RWPE1 (cell line): ENCODE data around the gene ASPHD1.

Experiments
- CTCF ChIA-PET: fragments of 350-600 bp; sonication (Branson Sonifier 250); formaldehyde crosslinking; extraction: SDS; loops from one replicate; lab custom pipeline; 2021; lab: Yijun Ruan, JAX
- POLR2A ChIA-PET: fragments of 400-600 bp; formaldehyde crosslinking; extraction: SDS; loops from one replicate; lab custom pipeline; 2020; ENCODE audit warnings: antibody characterized with exemption; ENCODE audit not compliant: low non-redundant PET; lab: Yijun Ruan, JAX
- DNase-seq: peaks from one replicate; pipeline ENCODE4 v3.0.0; 2012; ENCODE audit warnings: low spot score
- H3K27ac ChIP-seq: fragments of 450-650 bp; 2 replicates; pipeline ENCODE4 v1.5.1; 2017
- TF ChIP-seq, protein P1 (sequence below): fragments of 450-650 bp; conservative IDR thresholded peaks from 2 replicates; pipeline ENCODE4 v1.5.1; 2017; ENCODE audit warnings: low read depth, mild to moderate bottlenecking

ASPHD1 gene

DNA sequence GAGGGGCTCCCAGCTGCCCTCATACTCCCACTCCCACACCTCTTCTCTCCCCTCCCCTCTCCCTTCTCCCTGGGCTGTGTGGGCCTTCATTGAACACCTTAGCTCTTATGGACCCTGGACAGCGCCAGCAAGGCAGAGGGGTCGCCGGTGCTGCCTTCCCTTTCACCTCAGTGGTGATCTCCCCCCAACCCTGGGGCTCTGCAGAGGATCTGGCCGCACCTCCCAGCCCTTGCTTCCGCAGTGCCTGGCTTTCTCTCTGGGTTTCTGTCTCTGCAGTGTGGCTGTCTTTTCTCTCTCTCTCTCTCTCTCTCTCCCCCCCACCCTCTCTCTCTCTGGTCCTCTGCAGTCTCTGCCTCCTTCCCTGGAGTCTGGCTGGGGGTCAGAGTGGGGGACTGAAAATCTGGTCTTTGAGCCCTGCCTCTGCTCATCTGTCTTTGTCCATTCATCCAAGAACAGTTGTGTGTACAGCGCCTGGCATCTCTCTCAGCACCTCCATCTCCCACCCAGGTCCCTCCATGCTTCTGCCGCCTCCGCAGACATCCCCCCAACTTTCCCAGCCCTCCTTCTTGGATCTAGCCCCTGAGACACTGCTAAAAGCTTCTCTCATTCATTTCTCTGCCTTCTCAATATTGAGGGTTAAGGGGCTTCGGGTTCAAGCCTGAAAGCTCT, 2.0 kb upstream of the ASPHD1 start:
- CTCF ChIA-PET = interaction anchor here (1.1 kb wide), 1 partner anchor 156 kb away, joined by 6 read pairs; no protein-coding TSS in a partner anchor
- peak overlapping the region; percentile 80 for H3K27ac ChIP-seq
- TF ChIP-seq, protein P1, sequence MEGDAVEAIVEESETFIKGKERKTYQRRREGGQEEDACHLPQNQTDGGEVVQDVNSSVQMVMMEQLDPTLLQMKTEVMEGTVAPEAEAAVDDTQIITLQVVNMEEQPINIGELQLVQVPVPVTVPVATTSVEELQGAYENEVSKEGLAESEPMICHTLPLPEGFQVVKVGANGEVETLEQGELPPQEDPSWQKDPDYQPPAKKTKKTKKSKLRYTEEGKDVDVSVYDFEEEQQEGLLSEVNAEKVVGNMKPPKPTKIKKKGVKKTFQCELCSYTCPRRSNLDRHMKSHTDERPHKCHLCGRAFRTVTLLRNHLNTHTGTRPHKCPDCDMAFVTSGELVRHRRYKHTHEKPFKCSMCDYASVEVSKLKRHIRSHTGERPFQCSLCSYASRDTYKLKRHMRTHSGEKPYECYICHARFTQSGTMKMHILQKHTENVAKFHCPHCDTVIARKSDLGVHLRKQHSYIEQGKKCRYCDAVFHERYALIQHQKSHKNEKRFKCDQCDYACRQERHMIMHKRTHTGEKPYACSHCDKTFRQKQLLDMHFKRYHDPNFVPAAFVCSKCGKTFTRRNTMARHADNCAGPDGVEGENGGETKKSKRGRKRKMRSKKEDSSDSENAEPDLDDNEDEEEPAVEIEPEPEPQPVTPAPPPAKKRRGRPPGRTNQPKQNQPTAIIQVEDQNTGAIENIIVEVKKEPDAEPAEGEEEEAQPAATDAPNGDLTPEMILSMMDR = no peak

DNA sequence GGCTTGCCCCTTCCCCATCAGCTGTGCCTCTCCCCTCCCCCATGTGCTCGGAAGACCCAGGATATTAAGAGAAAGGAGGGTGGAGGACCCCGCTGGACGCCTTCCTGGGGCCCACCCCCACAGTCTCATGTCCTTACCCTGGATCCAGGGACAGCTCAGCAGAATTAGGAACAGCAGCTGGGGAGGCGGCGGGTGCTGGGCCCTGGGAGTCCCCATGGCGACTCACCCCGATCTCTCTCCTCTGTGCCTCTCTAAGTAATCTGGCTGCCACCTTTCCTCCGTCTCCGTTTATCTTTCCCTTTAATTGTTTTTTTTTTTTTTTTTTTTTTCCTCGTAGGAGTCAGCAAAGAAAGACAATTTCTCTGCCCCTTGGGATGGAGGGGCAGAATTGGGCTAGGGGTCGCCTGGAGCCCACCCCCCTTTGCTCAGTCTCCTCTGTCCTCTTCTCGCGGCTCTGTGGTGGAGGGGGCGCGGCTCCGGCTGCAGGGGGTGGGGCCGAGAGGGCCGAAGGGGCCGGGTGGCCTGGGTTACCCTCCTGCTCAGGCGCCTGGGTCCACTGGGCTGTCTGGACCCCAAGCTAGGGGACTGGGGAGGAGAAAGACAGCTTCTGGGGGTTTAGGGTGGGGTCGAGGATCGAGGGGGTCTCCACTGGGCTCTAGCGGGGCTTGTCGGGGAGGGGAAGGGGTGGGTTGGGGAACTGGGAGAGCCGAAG, 1.3 kb upstream of the ASPHD1 start:
- H3K27ac ChIP-seq = peak overlapping the region; percentile 80
- POLR2A ChIA-PET = interaction anchor here (0.5 to 0.6 kb wide), 3 partner anchors 12 to 133 kb away, joined by 3 to 5 read pairs (median 4); no protein-coding TSS in a partner anchor
- TF ChIP-seq, protein P1 = no peak
- CTCF ChIA-PET = interaction anchor here (0.5 to 1.1 kb wide), 4 partner anchors 25 to 169 kb away, joined by 3 to 6 read pairs (median 4); no protein-coding TSS in a partner anchor
- peak; percentile 62 for DNase-seq

More for the DNA sequence above, 2.0 kb upstream of the ASPHD1 start:
- POLR2A ChIA-PET = no interaction called here
- no peak for DNase-seq

DNA sequence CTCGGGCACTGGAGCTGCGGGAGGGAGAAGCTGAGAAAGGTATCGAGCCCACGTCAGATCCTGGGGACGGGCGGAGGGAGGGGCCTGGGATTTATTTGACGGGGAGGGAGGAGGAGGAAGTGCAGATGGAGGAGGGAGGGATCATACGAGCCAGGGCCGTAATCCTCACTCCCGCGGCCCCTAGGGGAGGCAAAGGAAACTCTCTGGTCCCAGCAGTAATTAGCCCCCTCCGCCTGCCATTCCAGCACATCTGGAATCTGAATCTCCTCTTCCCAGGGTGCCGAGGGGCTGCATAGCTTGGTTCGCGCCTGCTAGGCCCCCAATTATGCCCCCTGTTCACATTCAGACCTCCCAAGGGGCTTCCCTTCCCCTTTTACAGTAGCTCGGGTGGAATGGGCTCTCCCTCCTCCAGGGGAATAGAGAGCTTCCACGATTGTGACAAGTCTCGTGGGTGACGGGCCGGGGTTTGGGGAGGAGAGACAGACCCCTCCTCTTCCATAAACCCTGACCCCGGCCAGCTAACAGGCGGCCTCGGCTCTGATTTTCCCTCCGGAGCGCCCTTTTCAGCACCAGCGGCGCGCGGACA, 679 bp upstream of the ASPHD1 start, which contains the start of gene SEZ6L2:
Gene SEZ6L2 (minus strand): TSS at position 35 of the 586 bp plus-strand sequence. CDS start 531 bp downstream, outside the sequence.
- peak within 1 kb of the TSS; percentile 80 for H3K27ac ChIP-seq
- DNase-seq = peak; percentile 97
- ChIA-PET POLR2A (interaction anchor here (0.5 to 0.7 kb wide), 4 partner anchors 12 to 133 kb away, joined by 3 to 5 read pairs (median 4); partner anchors contain the start of gene KCTD13), CTCF (interaction anchor here (0.5 to 1.0 kb wide), 5 partner anchors 25 to 461 kb away, joined by 3 to 5 read pairs (median 3); no protein-coding TSS in a partner anchor)
- TF ChIP-seq, protein P1 = peak; percentile 35

DNA sequence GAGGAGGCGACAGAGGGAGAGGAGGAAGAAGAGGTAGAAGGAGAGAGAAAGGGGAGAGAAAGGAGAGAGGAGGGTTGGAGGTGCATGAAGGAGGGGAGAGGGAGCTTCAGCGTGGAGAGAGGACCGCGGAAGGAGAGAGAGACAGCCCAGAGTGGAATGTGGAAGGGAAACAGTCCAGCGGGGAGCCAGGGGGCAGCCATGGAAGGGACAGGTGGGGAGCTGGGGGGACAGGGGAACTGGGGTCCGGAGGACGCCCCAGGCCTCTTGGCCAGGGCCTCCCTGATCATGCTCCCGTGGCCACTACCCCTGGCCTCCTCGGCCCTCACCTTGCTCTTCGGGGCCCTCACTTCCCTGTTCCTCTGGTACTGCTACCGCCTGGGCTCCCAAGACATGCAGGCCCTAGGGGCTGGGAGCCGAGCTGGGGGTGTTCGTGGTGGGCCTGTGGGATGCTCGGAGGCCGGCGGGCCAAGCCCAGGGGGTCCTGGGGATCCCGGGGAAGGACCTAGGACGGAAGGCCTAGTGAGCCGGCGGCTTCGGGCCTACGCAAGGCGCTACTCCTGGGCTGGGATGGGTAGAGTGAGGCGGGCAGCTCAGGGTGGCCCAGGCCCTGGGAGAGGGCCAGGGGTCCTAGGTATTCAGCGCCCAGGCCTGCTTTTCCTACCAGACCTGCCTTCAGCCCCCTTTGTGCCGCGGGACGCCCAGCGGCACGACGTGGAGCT, 759 bp downstream of the ASPHD1 start:
- ChIA-PET CTCF (interaction anchor here (0.7 to 1.3 kb wide), 2 partner anchors 23 to 131 kb away, joined by 3 read pairs; no protein-coding TSS in a partner anchor), POLR2A (interaction anchor here (0.6 to 0.9 kb wide), 4 partner anchors 61 to 102 kb away, joined by 3 to 5 read pairs (median 4); partner anchors contain the start of gene TMEM219)
- peak overlapping the region; percentile 80 for H3K27ac ChIP-seq
- no peak for DNase-seq
- TF ChIP-seq, protein P1 = no peak

DNA sequence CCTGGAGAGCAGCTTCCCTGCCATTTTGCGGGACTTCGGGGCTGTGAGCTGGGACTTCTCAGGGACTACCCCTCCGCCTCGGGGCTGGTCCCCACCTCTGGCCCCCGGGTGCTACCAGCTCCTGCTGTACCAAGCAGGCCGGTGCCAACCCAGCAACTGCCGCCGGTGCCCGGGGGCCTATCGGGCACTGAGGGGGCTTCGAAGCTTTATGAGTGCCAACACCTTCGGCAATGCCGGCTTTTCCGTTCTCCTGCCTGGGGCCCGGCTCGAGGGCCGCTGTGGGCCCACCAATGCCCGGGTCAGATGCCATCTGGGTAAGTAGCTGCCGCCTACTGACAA, 1.3 kb downstream of the ASPHD1 start:
- DNase-seq = no peak
- peak overlapping the region; percentile 80 for H3K27ac ChIP-seq
- TF ChIP-seq, protein P1 = no peak
- POLR2A ChIA-PET = no interaction called here
- CTCF ChIA-PET = interaction anchor here (0.7 to 1.3 kb wide), 2 partner anchors 23 to 130 kb away, joined by 3 read pairs; no protein-coding TSS in a partner anchor
